D721Med (cell line): ENCODE data around the gene ARHGEF7.

Experiments
- DNase-seq: peaks from one replicate; pipeline ENCODE4 v3.0.0; 2011; ENCODE audit warnings: low spot score; ENCODE audit not compliant: insufficient read length
- FAIRE-seq: peaks from 2 replicates; lab custom pipeline; 2011; peaks lifted over from hg19 to GRCh38; lab: Jason Lieb, UNC
- CTCF ChIP-seq: IDR thresholded peaks from 2 replicates; pipeline ENCODE4 v1.5.1; 2012; ENCODE audit warnings: mild to moderate bottlenecking, control low read depth; ENCODE audit not compliant: insufficient read depth; ENCODE audit errors: missing control alignments

Gene ARHGEF7

GRCh38 chr13:111292710-111293485 lies 177.8 kb downstream of the ARHGEF7 start:
- FAIRE-seq (no peak), DNase-seq (no peak)
- TF ChIP-seq CTCF = no peak

- DNase-seq = no peak
- no peak for FAIRE-seq
- no peak for TF ChIP-seq CTCF
Measured at GRCh38 chr13:111295886-111296285, 180.8 kb downstream of the ARHGEF7 start.

- FAIRE-seq = no peak
- no peak for DNase-seq
- no peak for TF ChIP-seq CTCF
Measured at GRCh38 chr13:111296417-111296816, 181.3 kb downstream of the ARHGEF7 start.

GRCh38 chr13:111298214-111298975 lies 183.3 kb downstream of the ARHGEF7 start:
- TF ChIP-seq CTCF = no peak

GRCh38 chr13:111302045-111302726 lies 187.1 kb downstream of the ARHGEF7 start:
- no peak for DNase-seq
- TF ChIP-seq CTCF = no peak
- FAIRE-seq = no peak

More at GRCh38 chr13:111298214-111298975, 183.3 kb downstream of the ARHGEF7 start:
- FAIRE-seq = no peak
- DNase-seq = no peak

GRCh38 chr13:111303559-111303958 lies 188.4 kb downstream of the ARHGEF7 start:
- DNase-seq = no peak
- no peak for TF ChIP-seq CTCF
- FAIRE-seq = no peak
